Measurements from ENCODE around the gene SEMA6C. TPM values are rescaled to one million over a fixed set of nuclear protein-coding genes. Genes with fewer than 3 reads are reported as not detected.
"Not testable (repeated sequence)": the region's sequence is repeated elsewhere in the genome, so short reads cannot be mapped to it uniquely, and the experiment has no call there.

The SEMA6C gene
- total RNA-seq, 1 donor from 2014 or later = 24.7 TPM

DNA sequence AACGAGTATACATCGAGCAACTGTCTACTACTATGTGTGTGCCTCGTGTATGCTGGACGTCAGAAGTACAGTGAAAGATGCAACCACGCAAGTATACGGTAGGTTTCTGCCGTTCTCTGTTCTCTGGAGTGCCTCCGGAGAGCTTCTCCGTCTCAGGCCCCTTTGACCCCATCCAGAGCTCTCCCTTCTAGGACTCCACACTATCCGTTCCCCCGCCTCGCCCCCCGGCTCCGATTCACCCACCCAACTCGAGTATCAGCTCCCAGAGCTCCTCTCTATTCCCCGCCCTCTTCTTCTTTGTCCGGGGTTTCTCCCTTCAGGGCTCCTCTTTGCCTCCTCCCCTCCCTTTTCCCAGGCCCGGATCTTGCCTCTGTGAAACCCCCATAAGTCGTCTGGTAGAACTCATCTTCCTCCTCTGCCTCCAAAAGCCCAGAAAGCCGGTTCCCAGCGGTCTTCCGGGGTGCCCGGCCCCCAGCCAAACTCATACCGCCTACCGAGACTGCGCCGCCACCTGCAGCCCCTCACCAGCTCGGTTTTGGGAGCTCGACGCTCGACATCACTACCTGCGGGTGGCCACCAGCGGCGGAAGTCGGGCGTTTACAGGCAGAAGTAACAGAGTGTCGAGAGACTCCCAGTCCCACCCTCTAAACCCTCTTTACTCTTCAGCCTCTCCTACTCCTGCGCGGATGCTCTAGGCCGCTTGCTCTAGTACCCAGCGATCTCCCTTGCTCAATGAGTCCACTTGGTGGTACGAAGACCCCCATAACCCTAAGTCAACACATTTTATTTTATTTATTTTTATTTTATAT is 43.4 kb upstream of the SEMA6C start, which contains the start of gene VPS72:
VPS72 (minus strand) TSS at position 561 of the 809 bp plus-strand sequence; CDS start at position 485, 76 bp downstream.
- Mint-ChIP-seq H3K4me3 (ENCODE audit: unreplicated experiment) (peak within 1 kb of the TSS; percentile 96), H3K36me3 (ENCODE audit: unreplicated experiment) (peaks cover 9% of the 10 kb centered on the region), H3K9me3 (ENCODE audit: unreplicated experiment) (no peaks in the 10 kb centered on the region), H3K27me3 (ENCODE audit: unreplicated experiment) (no peaks in the 10 kb centered on the region), H3K4me1 (ENCODE audit: unreplicated experiment) (peaks cover 19% of the 10 kb centered on the region), H3K27ac (ENCODE audit: unreplicated experiment) (peak within 1 kb of the TSS; percentile 98)
- DNase-seq (ENCODE audit: extremely low spot score, unreplicated experiment) = peak; percentile 93
- TF ChIP-seq, protein P1, sequence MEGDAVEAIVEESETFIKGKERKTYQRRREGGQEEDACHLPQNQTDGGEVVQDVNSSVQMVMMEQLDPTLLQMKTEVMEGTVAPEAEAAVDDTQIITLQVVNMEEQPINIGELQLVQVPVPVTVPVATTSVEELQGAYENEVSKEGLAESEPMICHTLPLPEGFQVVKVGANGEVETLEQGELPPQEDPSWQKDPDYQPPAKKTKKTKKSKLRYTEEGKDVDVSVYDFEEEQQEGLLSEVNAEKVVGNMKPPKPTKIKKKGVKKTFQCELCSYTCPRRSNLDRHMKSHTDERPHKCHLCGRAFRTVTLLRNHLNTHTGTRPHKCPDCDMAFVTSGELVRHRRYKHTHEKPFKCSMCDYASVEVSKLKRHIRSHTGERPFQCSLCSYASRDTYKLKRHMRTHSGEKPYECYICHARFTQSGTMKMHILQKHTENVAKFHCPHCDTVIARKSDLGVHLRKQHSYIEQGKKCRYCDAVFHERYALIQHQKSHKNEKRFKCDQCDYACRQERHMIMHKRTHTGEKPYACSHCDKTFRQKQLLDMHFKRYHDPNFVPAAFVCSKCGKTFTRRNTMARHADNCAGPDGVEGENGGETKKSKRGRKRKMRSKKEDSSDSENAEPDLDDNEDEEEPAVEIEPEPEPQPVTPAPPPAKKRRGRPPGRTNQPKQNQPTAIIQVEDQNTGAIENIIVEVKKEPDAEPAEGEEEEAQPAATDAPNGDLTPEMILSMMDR (IDR thresholded peaks at IDR 0.05) = no peak

DNA sequence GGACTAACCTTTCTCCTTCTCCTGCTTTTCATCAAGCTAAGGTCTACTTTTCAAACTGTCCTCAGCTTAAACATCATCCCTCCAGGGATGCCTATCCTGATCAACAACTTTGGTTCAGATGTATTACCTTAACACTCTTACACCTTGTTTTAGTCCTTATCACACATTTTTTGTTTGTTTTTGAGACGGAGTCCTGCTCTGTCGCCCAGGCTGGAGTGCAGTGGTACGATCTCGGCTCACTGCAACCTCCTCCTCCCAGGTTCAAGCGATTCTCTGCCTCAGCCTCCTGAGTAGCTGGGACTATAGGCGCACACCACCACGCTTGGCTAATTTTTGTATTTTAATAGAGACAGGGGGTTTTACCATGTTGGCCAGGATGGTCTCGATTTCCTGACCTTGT is 42.2 kb upstream of the SEMA6C start:
- peak overlapping the region; percentile 96 for H3K4me3 Mint-ChIP-seq (ENCODE audit: unreplicated experiment)
- DNase-seq (ENCODE audit: extremely low spot score, unreplicated experiment) = not testable (repeated sequence)

DNA sequence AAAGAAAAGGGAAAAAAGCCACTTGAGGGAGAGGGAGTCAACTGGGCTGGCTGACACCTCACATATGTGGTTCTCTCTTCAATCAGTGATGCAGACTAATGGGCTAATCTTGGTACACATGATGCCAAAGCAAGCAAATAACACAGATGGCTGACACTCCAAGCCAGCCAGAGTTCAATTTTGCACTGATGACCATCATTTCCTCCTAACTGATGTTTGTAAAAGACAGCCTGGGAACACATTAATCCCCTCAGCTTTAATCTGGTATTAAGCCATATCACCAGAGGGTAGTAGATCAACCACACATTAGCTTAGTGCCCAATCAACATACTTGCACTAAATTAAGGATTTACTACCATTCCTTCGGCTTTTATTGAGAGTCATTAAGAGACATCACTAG is 40.8 kb upstream of the SEMA6C start:
- H3K36me3 Mint-ChIP-seq (ENCODE audit: unreplicated experiment) = peaks cover 27% of the 10 kb centered on the region
- TF ChIP-seq, protein P1 (IDR thresholded peaks at IDR 0.05) = no peak
- no peak overlapping the region for H3K4me3 Mint-ChIP-seq (ENCODE audit: unreplicated experiment)
- H3K4me1 Mint-ChIP-seq (ENCODE audit: unreplicated experiment) = peaks cover 18% of the 10 kb centered on the region
- no peak overlapping the region for H3K27ac Mint-ChIP-seq (ENCODE audit: unreplicated experiment)
- no peak for DNase-seq (ENCODE audit: extremely low spot score, unreplicated experiment)
- H3K27me3 Mint-ChIP-seq (ENCODE audit: unreplicated experiment) = no peaks in the 10 kb centered on the region
- no peaks in the 10 kb centered on the region for H3K9me3 Mint-ChIP-seq (ENCODE audit: unreplicated experiment)

More for the DNA sequence above, 42.2 kb upstream of the SEMA6C start:
- not testable (repeated sequence) for H3K27me3 Mint-ChIP-seq (ENCODE audit: unreplicated experiment); H3K9me3 Mint-ChIP-seq (ENCODE audit: unreplicated experiment)
- peaks cover 18% of the 10 kb centered on the region for H3K4me1 Mint-ChIP-seq (ENCODE audit: unreplicated experiment)
- peak overlapping the region; percentile 98 for H3K27ac Mint-ChIP-seq (ENCODE audit: unreplicated experiment)
- peaks cover 17% of the 10 kb centered on the region for H3K36me3 Mint-ChIP-seq (ENCODE audit: unreplicated experiment)

DNA sequence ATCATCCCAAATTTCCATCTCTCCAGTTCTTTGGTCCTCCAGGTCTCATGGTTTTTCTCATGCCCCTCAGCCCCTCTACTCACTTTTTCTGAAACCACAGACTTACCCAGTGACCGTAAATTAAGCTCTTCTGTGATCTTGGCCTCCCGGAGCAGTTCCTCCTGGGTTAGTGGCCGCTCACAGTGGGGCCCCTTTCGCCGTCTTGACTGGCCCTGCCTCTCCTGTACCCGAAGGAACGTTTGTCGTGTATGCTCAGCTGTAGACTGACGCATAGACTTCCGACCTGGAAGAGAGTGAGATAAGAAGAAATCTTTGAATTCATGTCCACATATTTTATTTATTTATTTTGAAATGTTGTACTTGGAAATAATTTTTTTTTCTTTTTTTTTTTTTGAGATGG is 37.8 kb upstream of the SEMA6C start:
- Mint-ChIP-seq H3K27ac (ENCODE audit: unreplicated experiment) (no peak overlapping the region), H3K4me3 (ENCODE audit: unreplicated experiment) (no peak overlapping the region), H3K27me3 (ENCODE audit: unreplicated experiment) (no peaks in the 10 kb centered on the region), H3K4me1 (ENCODE audit: unreplicated experiment) (peaks cover 13% of the 10 kb centered on the region), H3K36me3 (ENCODE audit: unreplicated experiment) (peaks cover 45% of the 10 kb centered on the region), H3K9me3 (ENCODE audit: unreplicated experiment) (no peaks in the 10 kb centered on the region)
- DNase-seq (ENCODE audit: extremely low spot score, unreplicated experiment) = no peak
- TF ChIP-seq, protein P1 (IDR thresholded peaks at IDR 0.05) = no peak

DNA sequence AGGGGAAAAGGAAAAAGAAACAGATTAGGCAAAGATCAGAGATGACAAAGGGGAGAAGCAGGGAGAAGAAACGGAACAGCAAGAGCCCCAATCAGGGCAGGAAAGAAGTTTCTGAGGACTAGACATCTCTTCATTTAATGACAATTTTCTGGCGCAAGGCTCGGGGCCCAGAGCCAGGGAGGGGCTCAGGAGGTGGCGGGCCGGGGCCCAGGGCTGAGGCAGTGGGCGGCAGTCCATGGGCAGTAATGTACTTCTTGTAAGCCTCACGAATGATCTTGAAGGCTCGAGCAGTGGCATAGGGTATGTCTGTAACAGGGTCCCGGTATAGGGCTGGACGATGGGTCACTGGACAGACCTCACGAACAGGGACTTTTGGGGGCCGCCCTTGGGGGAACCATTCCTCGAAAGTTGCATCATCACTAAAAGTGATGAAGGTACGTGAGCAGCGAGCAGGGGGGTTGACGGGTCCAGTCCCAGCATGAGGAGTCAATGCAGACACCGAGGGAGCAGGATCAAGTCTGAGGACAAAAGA is 30.1 kb upstream of the SEMA6C start:
- Mint-ChIP-seq H3K27ac (ENCODE audit: unreplicated experiment) (no peak overlapping the region), H3K4me3 (ENCODE audit: unreplicated experiment) (no peak overlapping the region), H3K4me1 (ENCODE audit: unreplicated experiment) (no peaks in the 10 kb centered on the region)

More for the DNA sequence above, 30.1 kb upstream of the SEMA6C start:
- Mint-ChIP-seq H3K36me3 (ENCODE audit: unreplicated experiment) (peaks cover 42% of the 10 kb centered on the region), H3K27me3 (ENCODE audit: unreplicated experiment) (no peaks in the 10 kb centered on the region), H3K9me3 (ENCODE audit: unreplicated experiment) (no peaks in the 10 kb centered on the region)
- TF ChIP-seq, protein P1 (IDR thresholded peaks at IDR 0.05) = no peak
- DNase-seq (ENCODE audit: extremely low spot score, unreplicated experiment) = no peak
